Embryonic facial prominence (tissue), 1 donor: Measurements from ENCODE around the gene KIR3DL3.
A peak's percentile ranks its signal among the peaks of the same experiment; 100 is the strongest.
"Not testable (repeated sequence)": the region's sequence is repeated elsewhere in the genome, so short reads cannot be mapped to it uniquely, and the experiment has no call there.

Experiments
- DNase-seq: peaks from one replicate; pipeline ENCODE4 v3.0.0-alpha.2; 2016; ENCODE audit errors: extremely low spot score

KIR3DL3 gene

GRCh38 chr19:54724142-54724541 is at the start of gene KIR3DL3:
KIR3DL3 (plus strand) TSS chr19:54724442; CDS start chr19:54724497, 55 bp downstream.
- DNase-seq, result no peak

- DNase-seq, result peak; percentile 11
Measured at GRCh38 chr19:54676210-54676834, 47.9 kb upstream of the KIR3DL3 start.

GRCh38 chr19:54677217-54677616 is 47.0 kb upstream of the KIR3DL3 start:
- DNase-seq, result no peak

GRCh38 chr19:54681596-54681995 is 42.6 kb upstream of the KIR3DL3 start:
- DNase-seq, result not testable (repeated sequence)

GRCh38 chr19:54682306-54682856 is 41.9 kb upstream of the KIR3DL3 start:
- no peak for DNase-seq

- no peak for DNase-seq
Measured at GRCh38 chr19:54684527-54684926, 39.7 kb upstream of the KIR3DL3 start.

GRCh38 chr19:54691582-54692297 is 32.5 kb upstream of the KIR3DL3 start:
- DNase-seq, result no peak

- DNase-seq, result no peak
Measured at GRCh38 chr19:54692298-54692615, 32.0 kb upstream of the KIR3DL3 start.

GRCh38 chr19:54694648-54695047 is 29.6 kb upstream of the KIR3DL3 start:
- DNase-seq, result no peak

GRCh38 chr19:54696117-54696548 is 28.1 kb upstream of the KIR3DL3 start:
- DNase-seq, result no peak

- no peak for DNase-seq
Measured at GRCh38 chr19:54696766-54697165, 27.5 kb upstream of the KIR3DL3 start.

GRCh38 chr19:54697716-54698115 is 26.5 kb upstream of the KIR3DL3 start:
- DNase-seq, result not testable (repeated sequence)

GRCh38 chr19:54704928-54705327 is 19.3 kb upstream of the KIR3DL3 start:
- DNase-seq, result no peak

- DNase-seq, result no peak
Measured at GRCh38 chr19:54707962-54708361, 16.3 kb upstream of the KIR3DL3 start.

- no peak for DNase-seq
Measured at GRCh38 chr19:54708781-54709180, 15.5 kb upstream of the KIR3DL3 start.

GRCh38 chr19:54709212-54709948 is 14.9 kb upstream of the KIR3DL3 start:
- DNase-seq, result no peak

GRCh38 chr19:54709956-54710355 is 14.3 kb upstream of the KIR3DL3 start:
- not testable (repeated sequence) for DNase-seq

GRCh38 chr19:54724644-54725043 is 402 bp downstream of the KIR3DL3 start:
- DNase-seq, result no peak

- no peak for DNase-seq
Measured at GRCh38 chr19:54725321-54725720, 1.1 kb downstream of the KIR3DL3 start.

GRCh38 chr19:54727562-54727961 is 3.3 kb downstream of the KIR3DL3 start:
- no peak for DNase-seq

GRCh38 chr19:54728167-54728566 is 3.9 kb downstream of the KIR3DL3 start:
- DNase-seq, result no peak

GRCh38 chr19:54729416-54730188 is 5.4 kb downstream of the KIR3DL3 start:
- no peak for DNase-seq
